Astrocyte (in vitro differentiated cells and primary cell): ENCODE measurements around the gene UCN2. TPM values are rescaled to one million over a fixed set of nuclear protein-coding genes. Genes with fewer than 3 reads are reported as not detected.

Experiments
- DNase-seq: peaks from one replicate; pipeline ENCODE4 v3.0.0-alpha.2; 2010; ENCODE audit warnings: low read depth
- FAIRE-seq: peaks from 2 replicates; lab custom pipeline; 2011; peaks lifted over from hg19 to GRCh38; lab: Jason Lieb, UNC
- H2AFZ ChIP-seq: 2 replicates; pipeline ENCODE4 v1.6.0; 2012; ENCODE audit warnings: low read depth, low read length, inconsistent platforms
- H3K27ac ChIP-seq: 2 replicates; pipeline ENCODE4 v1.5.1; 2011; ENCODE audit warnings: low read depth, low read length, inconsistent platforms
- H3K27me3 ChIP-seq: 2 replicates; pipeline ENCODE4 v1.6.0; 2011; ENCODE audit warnings: low read length, inconsistent platforms; ENCODE audit not compliant: insufficient read depth
- H3K36me3 ChIP-seq: 2 replicates; pipeline ENCODE4 v1.5.1; 2011; ENCODE audit warnings: low read length, inconsistent platforms; ENCODE audit not compliant: insufficient read depth
- H3K4me1 ChIP-seq: 2 replicates; pipeline ENCODE4 v1.5.1; 2011; ENCODE audit warnings: low read length, inconsistent platforms; ENCODE audit not compliant: insufficient read depth
- H3K4me2 ChIP-seq: 2 replicates; pipeline ENCODE4 v1.6.0; 2012; ENCODE audit warnings: low read length, inconsistent platforms
- H3K4me3 ChIP-seq: 2 replicates; pipeline ENCODE4 v1.5.1; 2011; ENCODE audit warnings: low read depth, mild to moderate bottlenecking, low read length, inconsistent platforms; ENCODE audit not compliant: insufficient read depth
- H3K79me2 ChIP-seq: 2 replicates; pipeline ENCODE4 v1.6.0; 2012; ENCODE audit warnings: mild to moderate bottlenecking, low read length, inconsistent platforms; ENCODE audit not compliant: insufficient read depth
- H3K9ac ChIP-seq: 2 replicates; pipeline ENCODE4 v1.6.0; 2012; ENCODE audit warnings: mild to moderate bottlenecking, low read length, inconsistent platforms
- H3K9me3 ChIP-seq: 2 replicates; pipeline ENCODE4 v1.5.1; 2012; ENCODE audit warnings: low read depth, mild to moderate bottlenecking, low read length, inconsistent platforms; ENCODE audit not compliant: insufficient read depth
- H4K20me1 ChIP-seq: 2 replicates; pipeline ENCODE4 v1.6.0; 2012; ENCODE audit warnings: low read length, inconsistent platforms; ENCODE audit not compliant: insufficient read depth
- H3K27ac Mint-ChIP-seq: one replicate; pipeline ENCODE4 v1.8.0; 2021; ENCODE audit warnings: mild to moderate bottlenecking, mixed read lengths; ENCODE audit not compliant: unreplicated experiment
- H3K27me3 Mint-ChIP-seq: one replicate; pipeline ENCODE4 v1.8.0; 2021; ENCODE audit warnings: low read depth, mixed read lengths; ENCODE audit not compliant: unreplicated experiment
- H3K36me3 Mint-ChIP-seq: one replicate; pipeline ENCODE4 v1.8.0; 2021; ENCODE audit warnings: low read depth, mixed read lengths; ENCODE audit not compliant: unreplicated experiment
- H3K4me1 Mint-ChIP-seq: one replicate; pipeline ENCODE4 v1.8.0; 2021; ENCODE audit warnings: low read depth, mixed read lengths; ENCODE audit not compliant: unreplicated experiment
- H3K4me3 Mint-ChIP-seq: one replicate; pipeline ENCODE4 v1.8.0; 2021; ENCODE audit warnings: mild to moderate bottlenecking, moderate library complexity, mixed read lengths; ENCODE audit not compliant: unreplicated experiment
- H3K9me3 Mint-ChIP-seq: one replicate; pipeline ENCODE4 v1.8.0; 2021; ENCODE audit warnings: mild to moderate bottlenecking, mixed read lengths; ENCODE audit not compliant: unreplicated experiment
- EZH2 ChIP-seq: IDR thresholded peaks from 2 replicates; pipeline ENCODE4 v1.6.1; 2012; ENCODE audit warnings: mild to moderate bottlenecking, low read length, inconsistent platforms; ENCODE audit not compliant: insufficient read depth
- total RNA-seq: library from RNA; stranded (reverse); gene quantifications from 2 replicates; pipeline ENCODE4 v1.2.1, GENCODE V29; 2021
- TF ChIP-seq, protein P1 (sequence below): IDR thresholded peaks from 2 replicates; pipeline ENCODE4 v1.5.1; 2011; ENCODE audit warnings: low read depth, mild to moderate bottlenecking, inconsistent platforms, low read length, moderate library complexity; ENCODE audit not compliant: insufficient read depth

Gene UCN2
- total RNA-seq, 1 donor from 2014 or later: 3.3 TPM

DNA sequence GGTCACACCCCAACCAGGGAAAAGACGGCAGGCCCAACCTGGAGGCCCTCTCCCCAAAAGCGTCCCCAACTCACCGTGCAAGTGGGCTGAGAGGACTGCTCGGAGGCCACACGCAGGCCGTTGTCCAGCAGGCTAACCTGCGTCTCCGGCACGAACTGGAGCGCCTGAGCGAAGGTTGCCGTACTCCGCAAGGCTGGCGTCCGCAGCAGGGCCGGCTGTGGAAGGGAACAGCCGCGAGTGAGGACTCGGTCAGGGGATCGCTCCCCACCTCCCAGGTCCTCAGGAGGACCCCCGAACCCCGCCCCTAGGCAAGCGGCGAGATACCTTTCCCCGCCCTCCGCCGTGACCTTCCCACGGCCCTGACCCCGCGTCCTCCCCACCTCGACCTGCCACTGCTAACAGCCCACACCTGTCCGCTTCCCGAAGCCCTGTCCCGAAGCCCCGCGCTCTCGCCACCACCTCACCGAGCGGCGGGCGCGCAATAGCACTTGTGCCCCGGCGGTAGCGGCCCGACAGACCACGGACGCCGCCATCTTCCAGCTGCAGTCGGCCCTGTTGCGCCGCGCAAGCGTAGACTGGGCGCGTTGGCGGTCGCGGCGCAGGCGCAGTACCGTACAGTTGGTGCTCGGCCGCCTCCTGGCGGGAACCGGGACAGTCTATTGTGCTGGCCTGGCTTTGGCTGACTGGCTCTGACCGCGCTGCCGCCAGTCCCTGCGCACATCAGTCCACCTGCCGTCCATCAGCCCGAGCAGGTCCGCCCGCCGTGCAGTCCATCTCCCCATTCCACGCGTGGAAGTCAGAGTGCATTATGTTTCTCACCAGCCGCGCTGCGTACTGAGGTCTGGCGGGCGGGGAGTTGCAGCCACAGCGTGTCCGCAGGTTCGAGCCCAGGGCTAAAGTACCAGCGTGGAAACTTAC is 45.8 kb upstream of the UCN2 start, which contains the start of gene UQCRC1:
Gene UQCRC1 (minus strand): TSS at position 559 of the 918 bp plus-strand sequence. CDS start 26 bp downstream, at position 533.
- Histone ChIP-seq H3K4me3 (peak within 1 kb of the TSS; percentile 89), H4K20me1 (peaks cover 29% of the 10 kb centered on the region), H3K9me3 (no peaks in the 10 kb centered on the region), H3K27ac (peak within 1 kb of the TSS; percentile 76), H3K79me2 (peaks cover 44% of the 10 kb centered on the region), H2AFZ (peak within 1 kb of the TSS; percentile 91), H3K36me3 (peaks cover 19% of the 10 kb centered on the region), H3K27me3 (no peaks in the 10 kb centered on the region), H3K9ac (peak within 1 kb of the TSS; percentile 94), H3K4me2 (peak within 1 kb of the TSS; percentile 97), H3K4me1 (peaks cover 9% of the 10 kb centered on the region)
- DNase-seq: peak; percentile 75
- H3K4me1 Mint-ChIP-seq: peaks cover 8% of the 10 kb centered on the region
- no peaks in the 10 kb centered on the region for H3K9me3 Mint-ChIP-seq
- H3K4me3 Mint-ChIP-seq: peak within 1 kb of the TSS; percentile 94
- TF ChIP-seq, protein P1, sequence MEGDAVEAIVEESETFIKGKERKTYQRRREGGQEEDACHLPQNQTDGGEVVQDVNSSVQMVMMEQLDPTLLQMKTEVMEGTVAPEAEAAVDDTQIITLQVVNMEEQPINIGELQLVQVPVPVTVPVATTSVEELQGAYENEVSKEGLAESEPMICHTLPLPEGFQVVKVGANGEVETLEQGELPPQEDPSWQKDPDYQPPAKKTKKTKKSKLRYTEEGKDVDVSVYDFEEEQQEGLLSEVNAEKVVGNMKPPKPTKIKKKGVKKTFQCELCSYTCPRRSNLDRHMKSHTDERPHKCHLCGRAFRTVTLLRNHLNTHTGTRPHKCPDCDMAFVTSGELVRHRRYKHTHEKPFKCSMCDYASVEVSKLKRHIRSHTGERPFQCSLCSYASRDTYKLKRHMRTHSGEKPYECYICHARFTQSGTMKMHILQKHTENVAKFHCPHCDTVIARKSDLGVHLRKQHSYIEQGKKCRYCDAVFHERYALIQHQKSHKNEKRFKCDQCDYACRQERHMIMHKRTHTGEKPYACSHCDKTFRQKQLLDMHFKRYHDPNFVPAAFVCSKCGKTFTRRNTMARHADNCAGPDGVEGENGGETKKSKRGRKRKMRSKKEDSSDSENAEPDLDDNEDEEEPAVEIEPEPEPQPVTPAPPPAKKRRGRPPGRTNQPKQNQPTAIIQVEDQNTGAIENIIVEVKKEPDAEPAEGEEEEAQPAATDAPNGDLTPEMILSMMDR: peak; percentile 24
- TF ChIP-seq EZH2: no peak
- peak within 1 kb of the TSS; percentile 81 for H3K27ac Mint-ChIP-seq
- FAIRE-seq: peak; percentile 66
- H3K36me3 Mint-ChIP-seq: peaks cover 8% of the 10 kb centered on the region
- peaks cover 2% of the 10 kb centered on the region for H3K27me3 Mint-ChIP-seq

GRCh38 chr3:48607519-48607918 is 43.9 kb upstream of the UCN2 start:
- Mint-ChIP-seq H3K4me1 (peaks cover 8% of the 10 kb centered on the region), H3K4me3 (no peak overlapping the region), H3K27ac (no peak overlapping the region), H3K27me3 (peaks cover 2% of the 10 kb centered on the region), H3K9me3 (no peaks in the 10 kb centered on the region), H3K36me3 (peaks cover 12% of the 10 kb centered on the region)
- Histone ChIP-seq H3K9ac (no peak overlapping the region), H3K36me3 (peaks cover 36% of the 10 kb centered on the region), H4K20me1 (peaks cover 44% of the 10 kb centered on the region), H3K27ac (no peak overlapping the region), H3K79me2 (peaks cover 46% of the 10 kb centered on the region), H3K4me2 (peak overlapping the region; percentile 97), H3K9me3 (no peaks in the 10 kb centered on the region), H3K4me1 (peaks cover 9% of the 10 kb centered on the region), H3K27me3 (no peaks in the 10 kb centered on the region), H3K4me3 (no peak overlapping the region), H2AFZ (no peak overlapping the region)
- FAIRE-seq (no peak), DNase-seq (no peak)
- TF ChIP-seq, protein P1: no peak
- TF ChIP-seq EZH2: no peak
